GM12891 (cell line): ENCODE measurements around the gene BDH1.

Experiments used
- PAX5 ChIP-seq: IDR thresholded peaks from 2 replicates; pipeline ENCODE4 v1.6.1; 2011; ENCODE audit warnings: low read length, moderate library complexity, mild to moderate bottlenecking; ENCODE audit not compliant: insufficient read depth, severe bottlenecking
- POLR2A ChIP-seq: IDR thresholded peaks from 2 replicates; pipeline ENCODE4 v1.6.1; 2011; ENCODE audit warnings: low read depth, low read length, control low read depth
- POLR2AphosphoS5 ChIP-seq: IDR thresholded peaks from 2 replicates; pipeline ENCODE4 v1.6.1; 2011; ENCODE audit warnings: low read depth, low read length, control low read depth
- POU2F2 ChIP-seq: IDR thresholded peaks from 2 replicates; pipeline ENCODE4 v1.6.1; 2011; ENCODE audit warnings: low read depth, mild to moderate bottlenecking, control low read depth, low read length, moderate library complexity
- SPI1 ChIP-seq: IDR thresholded peaks from 2 replicates; pipeline ENCODE4 v1.6.1; 2011; ENCODE audit warnings: low read depth, low read length, control low read depth
- TAF1 ChIP-seq: IDR thresholded peaks from 2 replicates; pipeline ENCODE4 v1.6.1; 2011; ENCODE audit warnings: low read depth, low read length, control low read depth

- TF ChIP-seq TAF1 (no peak), POLR2AphosphoS5 (no peak), POLR2A (no peak), PAX5 (no peak), SPI1 (no peak), POU2F2 (no peak)
Observed at GRCh38 chr3:197528190-197528589, 27.6 kb downstream of the BDH1 start.
